ENCODE measurements around the gene GREB1L.

The GREB1L gene

DNA sequence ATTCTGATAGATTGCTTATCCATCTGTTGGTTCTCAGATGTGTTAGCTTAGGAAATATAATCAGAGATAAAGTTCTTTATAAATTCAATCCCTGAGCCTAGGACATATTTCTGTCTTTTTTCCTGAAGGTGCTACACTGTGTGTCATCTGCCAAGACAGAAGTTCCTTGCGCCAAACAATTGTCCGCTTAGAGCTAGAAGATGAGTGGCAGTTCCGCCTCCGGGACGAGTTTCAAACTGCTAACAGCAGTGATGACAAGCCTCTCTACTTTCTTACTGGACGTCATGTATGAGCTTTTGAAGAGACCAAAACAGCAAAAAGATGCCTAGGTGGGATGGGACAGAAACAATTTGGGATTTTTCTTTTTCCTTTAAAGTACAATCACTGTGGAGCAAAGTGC is 280.5 kb downstream of the GREB1L start:
- H3K79me2 ChIP-seq (ENCODE audit: low read length), result no peaks in the 10 kb centered on the region
- H3K4me1 ChIP-seq (ENCODE audit: low read length), result no peaks in the 10 kb centered on the region
- no peak for DNase-seq
- H3K9ac ChIP-seq (ENCODE audit: low read length), result no peak overlapping the region
- H3K36me3 ChIP-seq (replicated peaks; ENCODE audit: insufficient read depth, low read length), result no peaks in the 10 kb centered on the region; the same call in 1 of the 2 replicates
- TF ChIP-seq EZH2phosphoT487 (IDR thresholded peaks at IDR 0.05; ENCODE audit: low read length) (no peak), EZH2 (optimal IDR thresholded peaks at IDR 0.05; ENCODE audit: low read depth, low read length) (no peak)
- TF ChIP-seq, protein P1, sequence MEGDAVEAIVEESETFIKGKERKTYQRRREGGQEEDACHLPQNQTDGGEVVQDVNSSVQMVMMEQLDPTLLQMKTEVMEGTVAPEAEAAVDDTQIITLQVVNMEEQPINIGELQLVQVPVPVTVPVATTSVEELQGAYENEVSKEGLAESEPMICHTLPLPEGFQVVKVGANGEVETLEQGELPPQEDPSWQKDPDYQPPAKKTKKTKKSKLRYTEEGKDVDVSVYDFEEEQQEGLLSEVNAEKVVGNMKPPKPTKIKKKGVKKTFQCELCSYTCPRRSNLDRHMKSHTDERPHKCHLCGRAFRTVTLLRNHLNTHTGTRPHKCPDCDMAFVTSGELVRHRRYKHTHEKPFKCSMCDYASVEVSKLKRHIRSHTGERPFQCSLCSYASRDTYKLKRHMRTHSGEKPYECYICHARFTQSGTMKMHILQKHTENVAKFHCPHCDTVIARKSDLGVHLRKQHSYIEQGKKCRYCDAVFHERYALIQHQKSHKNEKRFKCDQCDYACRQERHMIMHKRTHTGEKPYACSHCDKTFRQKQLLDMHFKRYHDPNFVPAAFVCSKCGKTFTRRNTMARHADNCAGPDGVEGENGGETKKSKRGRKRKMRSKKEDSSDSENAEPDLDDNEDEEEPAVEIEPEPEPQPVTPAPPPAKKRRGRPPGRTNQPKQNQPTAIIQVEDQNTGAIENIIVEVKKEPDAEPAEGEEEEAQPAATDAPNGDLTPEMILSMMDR (IDR thresholded peaks at IDR 0.05; ENCODE audit: low read length), result no peak
- no peak overlapping the region for H3K4me2 ChIP-seq (ENCODE audit: low read depth, low read length)
- H3K27ac ChIP-seq (ENCODE audit: low read length), result no peak overlapping the region
- H2AFZ ChIP-seq (ENCODE audit: low read length), result no peak overlapping the region
- H3F3A ChIP-seq (ENCODE audit: insufficient read depth, low read length), result no peaks in the 10 kb centered on the region
- H3K27me3 ChIP-seq (replicated peaks; ENCODE audit: insufficient read depth, low read length), result no peaks in the 10 kb centered on the region
- H4K20me1 ChIP-seq (ENCODE audit: insufficient read depth, low read length), result no peaks in the 10 kb centered on the region
- H3K4me3 ChIP-seq (ENCODE audit: low read length), result no peak overlapping the region
- no peaks in the 10 kb centered on the region for H3K9me2 ChIP-seq (replicated peaks; ENCODE audit: insufficient read depth, low read length)
- no peaks in the 10 kb centered on the region for H3K9me3 ChIP-seq (replicated peaks; ENCODE audit: insufficient read depth, low read length)

DNA sequence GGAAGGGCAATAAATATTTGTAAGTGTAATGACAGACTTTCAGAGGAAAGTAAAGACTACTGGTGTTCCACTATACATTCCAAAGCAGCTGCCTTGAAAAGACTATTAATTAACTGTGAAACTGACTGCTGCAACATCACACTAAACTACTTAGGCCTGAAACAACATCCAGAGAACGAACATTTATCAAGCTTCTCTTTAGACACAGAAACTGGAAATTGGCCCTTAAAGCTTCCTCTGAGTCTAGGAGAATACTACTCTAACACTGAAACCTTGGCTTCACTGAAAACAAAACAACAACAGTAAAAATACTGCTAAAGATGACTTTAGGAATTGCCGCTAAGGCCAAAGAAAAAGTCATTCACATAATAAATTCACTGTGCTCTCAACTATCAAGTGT is 283.9 kb downstream of the GREB1L start:
- Histone ChIP-seq H2AFZ (ENCODE audit: low read length) (no peak overlapping the region), H3F3A (ENCODE audit: insufficient read depth, low read length) (no peaks in the 10 kb centered on the region), H3K27ac (ENCODE audit: low read length) (no peak overlapping the region), H3K4me2 (ENCODE audit: low read depth, low read length) (no peak overlapping the region), H3K79me2 (ENCODE audit: low read length) (no peaks in the 10 kb centered on the region), H4K20me1 (ENCODE audit: insufficient read depth, low read length) (no peaks in the 10 kb centered on the region), H3K27me3 (replicated peaks; ENCODE audit: insufficient read depth, low read length) (no peaks in the 10 kb centered on the region), H3K9ac (ENCODE audit: low read length) (no peak overlapping the region), H3K4me1 (ENCODE audit: low read length) (no peaks in the 10 kb centered on the region), H3K9me3 (replicated peaks; ENCODE audit: insufficient read depth, low read length) (no peaks in the 10 kb centered on the region), H3K4me3 (ENCODE audit: low read length) (no peak overlapping the region), H3K36me3 (replicated peaks; ENCODE audit: insufficient read depth, low read length) (no peaks in the 10 kb centered on the region; the same call in 1 of the 2 replicates), H3K9me2 (replicated peaks; ENCODE audit: insufficient read depth, low read length) (no peaks in the 10 kb centered on the region)
- TF ChIP-seq, protein P1 (IDR thresholded peaks at IDR 0.05; ENCODE audit: low read length), result no peak
- TF ChIP-seq EZH2phosphoT487 (IDR thresholded peaks at IDR 0.05; ENCODE audit: low read length), result no peak
- TF ChIP-seq EZH2 (optimal IDR thresholded peaks at IDR 0.05; ENCODE audit: low read depth, low read length), result no peak
- no peak for DNase-seq

DNA sequence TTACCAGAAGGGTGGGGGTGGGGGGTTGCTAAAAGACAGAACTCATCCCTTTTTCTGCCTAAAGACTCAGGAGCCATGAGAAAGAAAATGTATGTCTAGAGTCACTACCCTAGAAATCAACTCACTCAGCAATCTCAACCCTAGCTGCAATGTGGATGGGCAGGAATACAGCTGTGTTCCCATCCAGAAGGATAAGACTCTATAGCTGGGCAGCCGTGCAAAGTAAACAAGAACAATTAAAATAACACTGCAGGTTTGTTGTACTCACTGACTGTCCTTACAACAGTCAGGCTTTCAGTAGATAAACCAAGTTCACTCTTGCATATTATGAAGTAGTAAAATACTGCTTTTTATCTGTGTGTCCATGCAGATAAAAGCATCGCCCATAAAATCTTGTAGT is 284.4 kb downstream of the GREB1L start:
- no peak overlapping the region for H3K4me2 ChIP-seq (ENCODE audit: low read depth, low read length)
- H3K36me3 ChIP-seq (replicated peaks; ENCODE audit: insufficient read depth, low read length), result no peaks in the 10 kb centered on the region; the same call in 1 of the 2 replicates
- no peaks in the 10 kb centered on the region for H3K4me1 ChIP-seq (ENCODE audit: low read length)
- no peaks in the 10 kb centered on the region for H3K9me3 ChIP-seq (replicated peaks; ENCODE audit: insufficient read depth, low read length)
- DNase-seq, result no peak
- no peaks in the 10 kb centered on the region for H3F3A ChIP-seq (ENCODE audit: insufficient read depth, low read length)
- H3K9ac ChIP-seq (ENCODE audit: low read length), result no peak overlapping the region
- no peak overlapping the region for H3K27ac ChIP-seq (ENCODE audit: low read length)
- no peak overlapping the region for H2AFZ ChIP-seq (ENCODE audit: low read length)
- TF ChIP-seq, protein P1 (IDR thresholded peaks at IDR 0.05; ENCODE audit: low read length), result no peak
- TF ChIP-seq EZH2 (optimal IDR thresholded peaks at IDR 0.05; ENCODE audit: low read depth, low read length) (no peak), EZH2phosphoT487 (IDR thresholded peaks at IDR 0.05; ENCODE audit: low read length) (no peak)
- H4K20me1 ChIP-seq (ENCODE audit: insufficient read depth, low read length), result no peaks in the 10 kb centered on the region
- no peaks in the 10 kb centered on the region for H3K79me2 ChIP-seq (ENCODE audit: low read length)
- H3K4me3 ChIP-seq (ENCODE audit: low read length), result no peak overlapping the region
- no peaks in the 10 kb centered on the region for H3K9me2 ChIP-seq (replicated peaks; ENCODE audit: insufficient read depth, low read length)
- no peaks in the 10 kb centered on the region for H3K27me3 ChIP-seq (replicated peaks; ENCODE audit: insufficient read depth, low read length)
